Osteoblast (primary cell): ENCODE measurements around the gene SIGLEC11. TPM values are rescaled to one million over a fixed set of nuclear protein-coding genes. Genes with fewer than 3 reads are reported as not detected.

ENCODE experiments used
- DNase-seq: peaks from one replicate; pipeline ENCODE4 v3.0.0; 2011; ENCODE audit warnings: low spot score, mixed read lengths; ENCODE audit not compliant: insufficient read length; ENCODE audit errors: missing footprints
- H2AFZ ChIP-seq: 2 replicates; pipeline ENCODE4 v1.6.0; 2011; ENCODE audit warnings: mild to moderate bottlenecking, low read length
- H3K27ac ChIP-seq: 2 replicates; pipeline ENCODE4 v1.5.1; 2011; ENCODE audit warnings: mild to moderate bottlenecking, low read depth, low read length, moderate library complexity
- H3K27me3 ChIP-seq: 2 replicates; pipeline ENCODE4 v1.6.0; 2012; ENCODE audit warnings: mild to moderate bottlenecking, control low read depth, inconsistent platforms, low read length, moderate library complexity; ENCODE audit not compliant: insufficient read depth
- H3K36me3 ChIP-seq: 2 replicates; pipeline ENCODE4 v1.5.1; 2011; ENCODE audit warnings: mild to moderate bottlenecking, low read length, control low read depth, moderate library complexity; ENCODE audit not compliant: insufficient read depth
- H3K4me1 ChIP-seq: 2 replicates; pipeline ENCODE4 v1.5.1; 2011; ENCODE audit warnings: mild to moderate bottlenecking, low read length, control low read depth, moderate library complexity; ENCODE audit not compliant: insufficient read depth
- H3K4me2 ChIP-seq: 2 replicates; pipeline ENCODE4 v1.6.0; 2011; ENCODE audit warnings: mild to moderate bottlenecking, low read length; ENCODE audit not compliant: insufficient read depth
- H3K4me3 ChIP-seq: fragments of 200-600 bp; sonication (generic); 3 replicates; pipeline ENCODE4 v1.5.1; 2012; ENCODE audit warnings: mild to moderate bottlenecking, low read length, inconsistent platforms; ENCODE audit not compliant: insufficient read depth
- H3K79me2 ChIP-seq: 2 replicates; pipeline ENCODE4 v1.6.0; 2012; ENCODE audit warnings: mild to moderate bottlenecking, low read length, control low read depth, inconsistent platforms; ENCODE audit not compliant: insufficient read depth
- H3K9me3 ChIP-seq: 2 replicates; pipeline ENCODE4 v1.5.1; 2011; ENCODE audit warnings: low read depth, low read length, control low read depth
- H4K20me1 ChIP-seq: 2 replicates; pipeline ENCODE4 v1.6.0; 2012; ENCODE audit warnings: mild to moderate bottlenecking, low read length, control low read depth; ENCODE audit not compliant: insufficient read depth
- CTCF ChIP-seq: IDR thresholded peaks from 2 replicates; pipeline ENCODE4 v1.5.1; 2011; ENCODE audit warnings: mild to moderate bottlenecking, low read depth, low read length, moderate library complexity; ENCODE audit errors: extremely low read depth
- total RNA-seq: library from RNA; depleted of rRNA; stranded (reverse); fragments of >200 nt; gene quantifications from 2 replicates; pipeline ENCODE4 v1.2.3, GENCODE V29; 2012

Gene SIGLEC11
- total RNA-seq, 1 donor = under 0.01 TPM

DNA sequence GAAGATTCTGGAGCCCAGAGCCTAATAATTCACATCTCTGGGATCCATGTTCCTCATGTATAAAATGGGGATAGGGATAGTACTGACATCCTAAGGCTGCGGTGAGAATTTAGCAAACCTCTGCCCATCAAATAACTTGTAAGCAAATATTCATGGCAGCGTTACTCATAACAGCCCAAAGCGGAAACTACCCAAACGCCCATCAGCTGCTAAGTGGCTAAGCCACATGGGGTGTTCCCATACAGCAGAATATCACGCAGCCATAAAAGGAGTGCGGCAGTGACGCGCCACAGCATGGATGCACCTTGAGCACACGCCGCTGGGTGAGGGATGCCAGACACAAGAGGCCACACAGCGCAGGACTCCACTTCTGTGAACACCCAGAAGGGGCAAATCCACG, 44.5 kb upstream of the SIGLEC11 start:
- no peak overlapping the region for H2AFZ ChIP-seq
- H3K79me2 ChIP-seq = peaks cover 4% of the 10 kb centered on the region
- peaks cover 44% of the 10 kb centered on the region for H4K20me1 ChIP-seq
- H3K36me3 ChIP-seq = peaks cover 67% of the 10 kb centered on the region
- no peak for TF ChIP-seq CTCF
- H3K4me2 ChIP-seq = no peak overlapping the region
- H3K27ac ChIP-seq = no peak overlapping the region
- no peak overlapping the region for H3K4me3 ChIP-seq
- no peaks in the 10 kb centered on the region for H3K9me3 ChIP-seq
- no peak for DNase-seq
- peaks cover 11% of the 10 kb centered on the region for H3K4me1 ChIP-seq
- H3K27me3 ChIP-seq = no peaks in the 10 kb centered on the region

DNA sequence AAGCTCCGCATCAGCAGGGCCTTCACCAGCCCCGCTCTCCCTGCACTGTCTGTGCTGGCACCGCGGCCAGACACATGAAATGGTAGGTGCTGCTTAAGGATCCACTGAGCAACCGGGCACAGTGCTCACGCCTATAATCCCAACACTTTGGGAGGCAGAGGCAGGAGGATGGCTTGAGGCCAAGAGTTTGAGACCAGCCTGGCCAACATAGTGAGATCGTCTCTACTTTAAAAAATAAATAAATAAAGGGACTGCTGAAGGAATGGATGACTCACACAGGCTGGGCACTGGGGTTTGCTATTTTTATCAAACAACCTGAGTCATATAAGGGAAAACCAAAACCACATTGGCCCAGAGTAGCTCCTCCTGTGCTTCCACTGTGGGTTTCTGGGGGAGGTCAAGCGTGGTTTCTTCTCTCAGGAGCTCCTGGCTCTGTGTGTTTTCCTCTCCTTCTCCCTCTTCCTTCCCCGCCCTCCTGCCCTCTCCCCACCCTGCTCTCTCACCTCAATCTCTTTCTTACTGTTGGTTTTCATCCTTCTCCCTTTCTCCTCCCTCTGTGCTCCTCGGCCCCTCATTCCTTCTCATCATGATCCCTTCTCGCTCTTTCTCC, 42.9 kb upstream of the SIGLEC11 start:
- Histone ChIP-seq H3K4me2 (peak overlapping the region; percentile 52), H2AFZ (no peak overlapping the region), H3K36me3 (peaks cover 70% of the 10 kb centered on the region)

DNA sequence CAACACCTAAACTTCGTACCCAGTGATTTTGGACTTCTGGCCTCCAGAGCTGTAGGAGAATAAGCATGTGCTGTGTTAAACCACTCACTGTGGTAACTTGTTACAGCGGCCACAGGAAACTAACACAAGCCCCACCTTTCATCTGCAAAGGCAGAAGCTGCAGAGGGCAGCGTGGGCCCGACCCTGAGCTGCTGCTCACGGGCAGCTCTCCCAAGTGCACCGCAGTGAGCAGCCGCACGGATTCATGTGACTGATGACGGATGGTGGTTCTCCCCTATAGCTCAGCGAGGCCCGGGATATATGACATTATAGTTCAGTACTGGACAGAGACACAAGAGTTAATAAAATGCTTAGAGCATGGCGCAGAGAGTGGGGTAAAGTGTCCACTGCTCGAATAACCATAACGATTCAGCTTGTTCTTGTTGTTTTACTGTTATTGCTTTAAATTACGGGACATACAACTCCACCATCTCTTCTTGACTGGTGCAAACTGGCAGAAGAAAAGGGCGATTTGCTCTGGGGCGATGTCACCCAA, 42.3 kb upstream of the SIGLEC11 start:
- no peaks in the 10 kb centered on the region for H3K27me3 ChIP-seq
- H3K4me3 ChIP-seq = no peak overlapping the region
- no peak for TF ChIP-seq CTCF
- peaks cover 48% of the 10 kb centered on the region for H4K20me1 ChIP-seq
- no peak overlapping the region for H3K4me2 ChIP-seq
- peak overlapping the region; percentile 21 for H3K27ac ChIP-seq
- H3K79me2 ChIP-seq = peaks cover 4% of the 10 kb centered on the region
- peaks cover 66% of the 10 kb centered on the region for H3K36me3 ChIP-seq
- no peak overlapping the region for H2AFZ ChIP-seq
- peaks cover 11% of the 10 kb centered on the region for H3K4me1 ChIP-seq
- DNase-seq = no peak
- H3K9me3 ChIP-seq = no peaks in the 10 kb centered on the region

More for the DNA sequence above, 42.9 kb upstream of the SIGLEC11 start:
- Histone ChIP-seq H3K27me3 (no peaks in the 10 kb centered on the region), H3K4me1 (peaks cover 11% of the 10 kb centered on the region), H3K27ac (peak overlapping the region; percentile 26), H3K4me3 (no peak overlapping the region), H3K9me3 (no peaks in the 10 kb centered on the region), H4K20me1 (peaks cover 53% of the 10 kb centered on the region), H3K79me2 (peaks cover 4% of the 10 kb centered on the region)
- TF ChIP-seq CTCF = no peak
- peak; percentile 99 for DNase-seq

DNA sequence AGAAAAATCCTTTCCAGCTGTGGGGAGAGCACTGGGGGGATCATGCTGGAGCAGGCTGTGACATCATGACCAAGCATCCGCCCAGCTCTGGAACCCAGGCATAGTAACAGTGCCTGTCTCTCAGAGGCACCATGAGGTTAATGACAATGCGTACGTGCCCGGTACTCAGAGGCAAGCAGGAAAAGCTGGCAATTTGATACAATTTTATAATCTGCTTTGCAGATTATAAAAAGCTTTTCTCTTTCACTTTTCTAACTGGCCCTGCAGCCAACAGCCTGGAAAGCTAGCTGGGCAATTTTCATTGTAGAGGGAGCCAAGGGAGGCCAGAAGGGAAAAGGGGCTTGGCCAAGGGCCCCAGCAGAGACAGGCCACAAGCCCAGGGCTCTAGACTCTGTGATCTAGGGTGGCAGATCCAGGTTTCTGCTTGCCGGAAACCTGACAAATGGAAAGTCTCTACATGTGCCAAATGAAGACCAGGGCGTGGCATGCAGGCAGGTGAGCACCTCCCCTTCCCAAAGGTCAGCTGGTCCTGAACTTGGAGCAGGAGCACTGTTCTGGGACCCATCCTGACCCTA, 41.5 kb upstream of the SIGLEC11 start:
- no peaks in the 10 kb centered on the region for H3K27me3 ChIP-seq
- peaks cover 11% of the 10 kb centered on the region for H3K4me1 ChIP-seq

More for the DNA sequence above, 41.5 kb upstream of the SIGLEC11 start:
- no peak for DNase-seq
- H4K20me1 ChIP-seq = peaks cover 47% of the 10 kb centered on the region
- H3K36me3 ChIP-seq = peaks cover 62% of the 10 kb centered on the region
- no peak overlapping the region for H3K4me2 ChIP-seq
- TF ChIP-seq CTCF = no peak
- peaks cover 4% of the 10 kb centered on the region for H3K79me2 ChIP-seq
- H3K9me3 ChIP-seq = no peaks in the 10 kb centered on the region
- H3K4me3 ChIP-seq = no peak overlapping the region
- H3K27ac ChIP-seq = no peak overlapping the region
- no peak overlapping the region for H2AFZ ChIP-seq
